Right kidney (tissue), 1 donor: ENCODE data around the gene LCORL.
A peak's percentile ranks its signal among the peaks of the same experiment; 100 is the strongest.
"Not testable (repeated sequence)": the region's sequence is repeated elsewhere in the genome, so short reads cannot be mapped to it uniquely, and the experiment has no call there.

ENCODE experiments used
- DNase-seq: peaks from one replicate; pipeline ENCODE4 v3.0.0-alpha.2; 2016

The LCORL gene

GRCh38 chr4:17859793-17860406 lies 161.7 kb downstream of the LCORL start:
- no peak for DNase-seq

- no peak for DNase-seq
Measured at GRCh38 chr4:17854036-17854435, 167.5 kb downstream of the LCORL start.

GRCh38 chr4:17851959-17852358 lies 169.6 kb downstream of the LCORL start:
- no peak for DNase-seq

- DNase-seq, result not testable (repeated sequence)
Measured at GRCh38 chr4:17850295-17850694, 171.3 kb downstream of the LCORL start.

- DNase-seq, result no peak
Measured at GRCh38 chr4:17846266-17846665, 175.3 kb downstream of the LCORL start.

- no peak for DNase-seq
Measured at GRCh38 chr4:17823871-17824669, 197.5 kb downstream of the LCORL start.

GRCh38 chr4:17817027-17817426 lies 204.5 kb downstream of the LCORL start:
- DNase-seq, result peak; percentile 13

- no peak for DNase-seq
Measured at GRCh38 chr4:17816142-17816541, 205.4 kb downstream of the LCORL start.

GRCh38 chr4:17814140-17814539 lies 207.4 kb downstream of the LCORL start:
- no peak for DNase-seq

DNA sequence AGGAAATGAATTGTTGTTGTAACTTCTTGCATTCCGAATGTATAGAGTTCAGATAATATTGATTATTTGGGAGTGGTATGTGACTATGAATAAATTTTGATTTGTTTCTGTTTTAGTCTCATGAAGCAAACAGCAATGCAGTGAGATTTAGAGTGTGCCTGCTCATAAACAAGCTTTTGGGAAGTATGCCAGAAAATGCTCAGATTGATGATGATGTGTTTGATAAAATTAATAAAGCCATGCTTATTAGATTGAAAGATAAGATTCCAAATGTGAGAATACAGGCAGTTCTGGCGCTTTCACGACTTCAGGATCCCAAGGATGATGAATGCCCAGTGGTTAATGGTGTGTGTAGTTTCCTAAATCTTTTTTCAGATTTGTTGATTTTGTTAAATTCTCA lies 208.8 kb downstream of the LCORL start:
- DNase-seq, result no peak

DNA sequence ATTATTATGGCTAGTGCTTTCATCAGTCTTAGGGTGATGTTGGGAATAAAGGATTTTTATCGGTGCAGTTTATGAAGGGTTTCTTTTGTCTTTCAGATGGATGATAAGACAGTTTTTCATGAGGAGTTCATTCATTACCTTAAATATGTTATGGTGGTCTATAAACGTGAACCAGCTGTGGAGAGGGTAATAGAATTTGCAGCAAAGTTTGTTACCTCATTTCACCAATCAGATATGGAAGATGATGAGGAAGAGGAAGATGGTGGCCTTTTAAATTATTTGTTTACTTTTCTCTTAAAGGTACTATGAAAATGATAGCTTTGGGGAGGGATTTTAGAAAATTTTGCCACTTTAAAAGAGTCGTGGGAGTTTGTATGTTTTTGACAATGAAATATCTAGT lies 209.4 kb downstream of the LCORL start:
- DNase-seq, result no peak

DNA sequence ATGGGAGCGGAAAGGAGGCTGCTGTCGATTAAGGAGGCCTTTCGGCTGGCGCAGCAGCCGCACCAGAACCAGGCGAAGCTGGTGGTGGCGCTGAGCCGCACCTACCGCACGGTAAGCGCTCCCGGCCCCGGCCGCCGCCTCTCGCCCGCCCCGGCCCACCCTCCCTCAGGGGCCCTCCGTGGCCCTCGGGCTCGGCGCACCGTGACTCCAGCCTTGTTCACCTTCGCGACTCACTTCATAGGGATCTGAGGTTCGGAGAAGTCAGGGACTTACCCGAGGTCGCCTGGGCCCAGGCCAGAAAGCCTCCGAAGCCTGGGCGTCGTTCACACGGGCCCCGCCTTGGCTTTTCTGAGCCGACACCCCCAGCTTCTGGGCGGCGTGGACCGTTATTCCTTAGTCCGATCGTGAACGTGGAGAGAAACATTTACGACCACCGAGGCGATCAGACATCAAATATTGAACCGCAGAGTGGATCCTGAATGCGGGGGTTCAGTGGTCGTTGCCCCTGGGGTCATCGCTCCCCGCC lies 210.4 kb downstream of the LCORL start:
- DNase-seq, result no peak

DNA sequence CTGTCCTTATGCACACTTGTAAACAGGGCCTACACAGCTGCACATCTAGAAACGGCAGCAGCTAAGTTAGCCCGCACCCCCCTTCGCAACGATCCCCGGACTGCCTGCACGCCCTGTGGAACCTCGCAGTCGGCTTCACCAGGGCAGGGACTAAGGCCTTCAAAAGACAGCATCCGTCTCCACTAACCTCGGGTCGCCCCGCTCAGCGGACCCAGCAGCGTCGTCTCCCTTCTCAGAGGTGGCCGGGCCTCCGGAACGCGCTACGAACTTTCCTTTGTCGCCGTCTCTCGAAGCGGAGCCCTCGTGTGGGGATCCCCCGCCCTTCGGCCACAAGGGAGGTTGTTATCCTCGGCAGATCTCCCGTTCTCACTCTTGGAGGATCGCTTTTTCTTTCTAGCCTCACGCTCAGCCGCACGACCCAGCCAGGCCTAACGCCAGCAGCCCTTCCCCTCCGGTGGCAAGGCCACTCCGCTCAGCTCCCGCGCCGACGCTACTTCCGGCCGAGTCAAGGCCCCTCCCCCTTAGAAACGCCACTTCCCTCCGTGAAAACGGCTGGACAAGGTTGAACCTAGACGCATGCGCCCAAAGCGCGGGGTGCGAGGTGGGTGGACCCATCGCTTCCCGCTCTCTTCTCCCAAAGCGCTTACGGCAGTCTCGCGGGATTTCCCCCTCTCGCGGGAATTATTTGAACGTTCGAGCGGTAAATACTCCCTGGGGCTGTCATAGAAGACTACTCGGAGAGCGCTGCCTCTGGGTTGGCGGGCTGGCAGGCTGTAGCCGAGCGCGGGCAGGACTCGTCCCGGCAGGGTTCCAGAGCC lies 211.1 kb downstream of the LCORL start, which contains the start of the genes DCAF16 and NCAPG:
TSS of gene DCAF16 (minus strand) at position 498 of the 818 bp plus-strand sequence. CDS start 6,616 bp downstream, outside the sequence.
TSS of gene NCAPG (plus strand) at position 720 of the 818 bp plus-strand sequence. CDS start 99 bp downstream, outside the sequence.
- DNase-seq, result peak; percentile 95

- DNase-seq, result no peak
Measured at GRCh38 chr4:17809667-17810066, 211.9 kb downstream of the LCORL start.

- no peak for DNase-seq
Measured at GRCh38 chr4:17807446-17807845, 214.1 kb downstream of the LCORL start.

- no peak for DNase-seq
Measured at GRCh38 chr4:17805580-17806155, 215.9 kb downstream of the LCORL start.

GRCh38 chr4:17797808-17798207 lies 223.7 kb downstream of the LCORL start:
- no peak for DNase-seq

GRCh38 chr4:17794730-17795129 lies 226.8 kb downstream of the LCORL start:
- no peak for DNase-seq
